Fibroblast of lung (primary cell): ENCODE data around the gene RFPL1. TPM values are rescaled to one million over a fixed set of nuclear protein-coding genes. Genes with fewer than 3 reads are reported as not detected.
A peak's percentile ranks its signal among the peaks of the same experiment; 100 is the strongest.

Source experiments
- DNase-seq, 2 donors: peaks; one replicate each; pipeline versions ENCODE4 v3.0.0 to v3.0.0-alpha.2; 2010; ENCODE audit warnings: low read depth in 2 of 2
- H2AFZ ChIP-seq: 2 replicates; pipeline ENCODE4 v1.5.1; 2012; ENCODE audit warnings: low read length, control low read depth, inconsistent platforms
- H3K27ac ChIP-seq: 2 replicates; pipeline ENCODE4 v1.5.1; 2011; ENCODE audit warnings: low read length, control low read depth; ENCODE audit not compliant: insufficient read depth
- H3K27me3 ChIP-seq: 2 replicates; pipeline ENCODE4 v1.5.1; 2011; ENCODE audit warnings: mild to moderate bottlenecking, low read length; ENCODE audit not compliant: control insufficient read depth, insufficient read depth
- H3K36me3 ChIP-seq: 2 replicates; pipeline ENCODE4 v1.5.1; 2011; ENCODE audit warnings: low read length; ENCODE audit not compliant: control insufficient read depth, insufficient read depth
- H3K4me1 ChIP-seq: 2 replicates; pipeline ENCODE4 v1.5.1; 2011; ENCODE audit warnings: low read length; ENCODE audit not compliant: control insufficient read depth, insufficient read depth; ENCODE audit errors: extremely low read depth
- H3K4me2 ChIP-seq: 2 replicates; pipeline ENCODE4 v1.5.1; 2011; ENCODE audit warnings: low read length, control low read depth; ENCODE audit not compliant: insufficient read depth; ENCODE audit errors: extremely low read depth
- H3K4me3 ChIP-seq, 4 experiments: fragments of 200-600 bp in 1 of 4; sonication (generic) in 1 of 4; replicated peaks in 1 of 4; 2 replicates each; pipeline ENCODE4 v1.5.1; 2011 to 2016; ENCODE audit warnings: low read length in 4 of 4, low read depth in 3 of 4, mild to moderate bottlenecking in 3 of 4, control low read depth in 2 of 4, inconsistent platforms in 1 of 4, mixed read lengths in 1 of 4; ENCODE audit not compliant: insufficient read depth in 1 of 4; ENCODE audit errors: control extremely low read depth in 1 of 4
- H3K79me2 ChIP-seq: 2 replicates; pipeline ENCODE4 v1.5.1; 2012; ENCODE audit warnings: mild to moderate bottlenecking, low read length, inconsistent platforms; ENCODE audit not compliant: control insufficient read depth, insufficient read depth
- H3K9ac ChIP-seq: 2 replicates; pipeline ENCODE4 v1.5.1; 2011; ENCODE audit warnings: mild to moderate bottlenecking, low read length, control low read depth; ENCODE audit not compliant: insufficient read depth
- H3K9me3 ChIP-seq: 2 replicates; pipeline ENCODE4 v1.5.1; 2012; ENCODE audit warnings: low read depth, low read length; ENCODE audit not compliant: control insufficient read depth, insufficient read depth
- H4K20me1 ChIP-seq: 2 replicates; pipeline ENCODE4 v1.5.1; 2011; ENCODE audit warnings: low read length; ENCODE audit not compliant: control insufficient read depth, insufficient read depth; ENCODE audit errors: extremely low read depth
- CTCF ChIP-seq, 2 donors: IDR thresholded peaks in 1 of 2; conservative IDR thresholded peaks in 1 of 2; 1 replicate in 1 of 2; 2 replicates in 1 of 2; pipeline ENCODE4 v1.5.1; 2011 to 2012; ENCODE audit warnings: low read length in 2 of 2, control low read depth in 1 of 2, inconsistent platforms in 1 of 2, low read depth in 1 of 2, mild to moderate bottlenecking in 1 of 2
- EZH2 ChIP-seq: IDR thresholded peaks from 2 replicates; pipeline ENCODE4 v1.5.1; 2012; ENCODE audit warnings: low read length, control low read depth, mild to moderate bottlenecking; ENCODE audit errors: missing control alignments
- polyA plus RNA-seq, 2 donors: library from polyadenylated mRNA; depleted of rRNA in 1 of 2; stranded (reverse) in 1 of 2; unstranded in 1 of 2; fragments of >200 nt; gene quantifications; 2 replicates each; pipeline ENCODE4 v1.2.1, GENCODE V29; 2011 to 2012; ENCODE audit warnings: missing spikeins in 1 of 2
- total RNA-seq: library from RNA; depleted of rRNA; stranded (reverse); fragments of >200 nt; gene quantifications from 2 replicates; pipeline ENCODE4 v1.2.1, GENCODE V29; 2014

RFPL1 gene
- total and polyA plus RNA-seq, 2 donors (not counting 1 experiment from before 2014, with no cell fraction given) = not detected

GRCh38 chr22:29481265-29482000, 43.0 kb downstream of the RFPL1 start:
- TF ChIP-seq EZH2 (no peak), CTCF (conservative IDR thresholded peaks at IDR 0.05 in 1 of 2, IDR thresholded peaks at IDR 0.05 in 1 of 2; ENCODE audit: low read depth in 1 of 2, low read length in 2 of 2) (no peak)
- H3K27ac ChIP-seq = no peak overlapping the region
- H2AFZ ChIP-seq = no peak overlapping the region
- H3K9ac ChIP-seq = no peak overlapping the region
- H3K27me3 ChIP-seq = peaks cover 38% of the 10 kb centered on the region
- peak in 1 of 2 donors; percentile 41 for DNase-seq
- H3K4me3 ChIP-seq = peak overlapping the region in 1 of 4 experiments; percentile 49
- no peaks in the 10 kb centered on the region for H3K9me3 ChIP-seq
- peak overlapping the region; percentile 35 for H3K4me2 ChIP-seq
- no peaks in the 10 kb centered on the region for H4K20me1 ChIP-seq
- H3K79me2 ChIP-seq = no peaks in the 10 kb centered on the region
- no peaks in the 10 kb centered on the region for H3K4me1 ChIP-seq
- H3K36me3 ChIP-seq = no peaks in the 10 kb centered on the region

GRCh38 chr22:29482253-29482652, 43.9 kb downstream of the RFPL1 start:
- Histone ChIP-seq H3K4me2 (no peak overlapping the region), H3K27me3 (peaks cover 38% of the 10 kb centered on the region)

GRCh38 chr22:29482726-29483125, 44.3 kb downstream of the RFPL1 start:
- Histone ChIP-seq H2AFZ (no peak overlapping the region), H3K79me2 (no peaks in the 10 kb centered on the region), H3K4me1 (no peaks in the 10 kb centered on the region), H3K36me3 (no peaks in the 10 kb centered on the region), H3K27ac (no peak overlapping the region), H3K9ac (no peak overlapping the region), H4K20me1 (no peaks in the 10 kb centered on the region), H3K27me3 (peaks cover 38% of the 10 kb centered on the region), H3K4me2 (no peak overlapping the region), H3K4me3 (no peak overlapping the region), H3K9me3 (no peaks in the 10 kb centered on the region)
- DNase-seq = no peak
- TF ChIP-seq EZH2 (no peak), CTCF (conservative IDR thresholded peaks at IDR 0.05 in 1 of 2, IDR thresholded peaks at IDR 0.05 in 1 of 2; ENCODE audit: low read depth in 1 of 2, low read length in 2 of 2) (no peak)

More at GRCh38 chr22:29482253-29482652, 43.9 kb downstream of the RFPL1 start:
- Histone ChIP-seq H3K4me3 (no peak overlapping the region), H3K9me3 (no peaks in the 10 kb centered on the region), H3K27ac (no peak overlapping the region), H3K4me1 (no peaks in the 10 kb centered on the region), H3K9ac (no peak overlapping the region), H4K20me1 (no peaks in the 10 kb centered on the region), H3K36me3 (no peaks in the 10 kb centered on the region), H3K79me2 (no peaks in the 10 kb centered on the region), H2AFZ (no peak overlapping the region)
- no peak for DNase-seq
- TF ChIP-seq EZH2 (no peak), CTCF (conservative IDR thresholded peaks at IDR 0.05 in 1 of 2, IDR thresholded peaks at IDR 0.05 in 1 of 2; ENCODE audit: low read depth in 1 of 2, low read length in 2 of 2) (no peak)
